ENCODE data around the gene PPFIBP2. TPM values are rescaled to one million over a fixed set of nuclear protein-coding genes. Genes with fewer than 3 reads are reported as not detected.
A peak's percentile ranks its signal among the peaks of the same experiment; 100 is the strongest.
"Not testable (repeated sequence)": the region's sequence is repeated elsewhere in the genome, so short reads cannot be mapped to it uniquely, and the experiment has no call there.

Gene PPFIBP2
- total RNA-seq, 1 donor from 2014 or later, result 1.8 TPM

DNA sequence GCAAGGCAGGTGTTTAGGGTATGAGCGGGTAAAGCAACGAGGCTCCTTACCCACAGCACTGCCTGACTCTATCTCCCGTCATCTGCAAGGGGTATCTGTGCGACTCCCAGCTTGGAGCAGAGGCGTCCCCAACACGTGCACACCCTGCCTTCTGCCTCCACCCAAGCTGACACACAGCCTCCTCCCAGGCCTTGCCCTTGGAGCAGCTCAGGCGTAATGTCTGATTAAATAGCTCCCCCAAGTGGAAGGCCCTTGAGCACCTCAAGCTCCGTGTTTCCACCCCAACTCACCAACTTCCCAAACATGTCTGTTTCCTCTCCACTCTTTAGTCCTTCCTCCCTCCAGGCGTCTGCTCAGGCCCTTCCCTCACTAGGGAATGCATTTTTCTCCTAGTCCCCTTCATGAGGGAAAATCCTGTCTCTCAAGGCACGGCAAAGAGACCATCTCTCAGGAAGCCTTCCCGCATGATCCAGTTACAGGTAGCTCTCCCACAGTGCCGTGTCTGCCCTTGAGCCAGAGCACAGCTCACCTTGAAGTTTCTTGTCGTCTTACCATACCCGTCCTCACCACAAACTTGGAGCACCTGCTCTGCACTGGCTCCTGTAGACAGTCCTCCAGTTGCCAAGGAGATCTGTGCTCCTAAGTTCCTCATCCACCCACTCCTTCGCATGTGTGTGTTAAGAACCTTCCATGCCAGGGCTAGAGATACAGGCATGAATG, 143.7 kb downstream of the PPFIBP2 start:
- Mint-ChIP-seq H3K9me3 (ENCODE audit: unreplicated experiment) (peaks cover 2% of the 10 kb centered on the region), H3K4me3 (ENCODE audit: unreplicated experiment) (no peak overlapping the region), H3K27me3 (ENCODE audit: low read depth, unreplicated experiment) (peaks cover 19% of the 10 kb centered on the region), H3K4me1 (ENCODE audit: low read depth, unreplicated experiment) (no peaks in the 10 kb centered on the region), H3K36me3 (ENCODE audit: low read depth, unreplicated experiment) (peaks cover 2% of the 10 kb centered on the region), H3K27ac (ENCODE audit: unreplicated experiment) (no peak overlapping the region)
- FAIRE-seq (no peak), DNase-seq (ENCODE audit: low read depth) (peak; percentile 3)
- Histone ChIP-seq H3K9me3 (ENCODE audit: insufficient read depth, low read depth, low read length) (no peaks in the 10 kb centered on the region), H3K4me1 (ENCODE audit: insufficient read depth, low read length) (no peaks in the 10 kb centered on the region), H3K36me3 (ENCODE audit: insufficient read depth, low read length) (no peaks in the 10 kb centered on the region), H3K27me3 (ENCODE audit: insufficient read depth, low read length) (no peaks in the 10 kb centered on the region), H3K79me2 (ENCODE audit: insufficient read depth, low read length) (no peaks in the 10 kb centered on the region), H4K20me1 (ENCODE audit: insufficient read depth, low read length) (no peaks in the 10 kb centered on the region), H3K4me3 (ENCODE audit: insufficient read depth, low read depth, low read length) (no peak overlapping the region), H3K4me2 (ENCODE audit: low read length) (no peak overlapping the region), H3K27ac (ENCODE audit: low read depth, low read length) (no peak overlapping the region), H2AFZ (ENCODE audit: low read depth, low read length) (peak overlapping the region; percentile 46), H3K9ac (ENCODE audit: low read length) (no peak overlapping the region)
- TF ChIP-seq EZH2 (IDR thresholded peaks at IDR 0.05; ENCODE audit: insufficient read depth, low read length) (no peak), CTCF (IDR thresholded peaks at IDR 0.05; ENCODE audit: insufficient read depth, low read depth, low read length) (peak; percentile 45)

DNA sequence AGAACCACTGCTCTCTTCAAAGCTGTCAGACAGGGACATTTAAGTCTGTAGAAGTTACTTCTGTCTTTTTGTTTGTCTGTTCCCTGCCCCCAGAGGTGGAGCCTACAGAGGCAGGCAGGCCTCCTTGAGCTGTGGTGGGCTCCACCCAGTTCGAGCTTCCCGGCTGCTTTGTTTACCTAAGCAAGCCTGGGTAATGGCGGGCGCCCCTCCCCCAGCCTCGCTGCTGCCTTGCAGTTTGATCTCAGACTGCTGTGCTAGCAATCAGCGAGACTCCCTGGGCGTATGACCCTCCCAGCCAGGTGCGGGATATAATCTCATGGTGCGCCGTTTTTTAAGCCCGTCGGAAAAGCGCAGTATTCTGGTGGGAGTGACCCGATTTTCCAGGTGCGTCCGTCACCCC, 149.7 kb downstream of the PPFIBP2 start:
- H4K20me1 ChIP-seq (ENCODE audit: insufficient read depth, low read length); H3K4me3 Mint-ChIP-seq (ENCODE audit: unreplicated experiment); H2AFZ ChIP-seq (ENCODE audit: low read depth, low read length); H3K4me1 ChIP-seq (ENCODE audit: insufficient read depth, low read length); H3K27me3 Mint-ChIP-seq (ENCODE audit: low read depth, unreplicated experiment); H3K9ac ChIP-seq (ENCODE audit: low read length); H3K4me3 ChIP-seq (ENCODE audit: insufficient read depth, low read depth, low read length); H3K4me1 Mint-ChIP-seq (ENCODE audit: low read depth, unreplicated experiment); H3K27me3 ChIP-seq (ENCODE audit: insufficient read depth, low read length); H3K79me2 ChIP-seq (ENCODE audit: insufficient read depth, low read length); H3K4me2 ChIP-seq (ENCODE audit: low read length); FAIRE-seq; H3K27ac Mint-ChIP-seq (ENCODE audit: unreplicated experiment); H3K36me3 ChIP-seq (ENCODE audit: insufficient read depth, low read length); DNase-seq (ENCODE audit: low read depth); H3K27ac ChIP-seq (ENCODE audit: low read depth, low read length); H3K9me3 Mint-ChIP-seq (ENCODE audit: unreplicated experiment); H3K9me3 ChIP-seq (ENCODE audit: insufficient read depth, low read depth, low read length): not testable (repeated sequence)
- peaks cover 18% of the 10 kb centered on the region for H3K36me3 Mint-ChIP-seq (ENCODE audit: low read depth, unreplicated experiment)

GRCh38 chr11:7664867-7665266, 151.1 kb downstream of the PPFIBP2 start:
- no peaks in the 10 kb centered on the region for H3K27me3 ChIP-seq (ENCODE audit: insufficient read depth, low read length)
- TF ChIP-seq EZH2 (IDR thresholded peaks at IDR 0.05; ENCODE audit: insufficient read depth, low read length) (no peak), CTCF (IDR thresholded peaks at IDR 0.05; ENCODE audit: insufficient read depth, low read depth, low read length) (no peak)
- H3K4me2 ChIP-seq (ENCODE audit: low read length), result no peak overlapping the region
- no peaks in the 10 kb centered on the region for H3K79me2 ChIP-seq (ENCODE audit: insufficient read depth, low read length)
- H2AFZ ChIP-seq (ENCODE audit: low read depth, low read length), result no peak overlapping the region
- Mint-ChIP-seq H3K36me3 (ENCODE audit: low read depth, unreplicated experiment) (peaks cover 19% of the 10 kb centered on the region), H3K27me3 (ENCODE audit: low read depth, unreplicated experiment) (no peaks in the 10 kb centered on the region), H3K27ac (ENCODE audit: unreplicated experiment) (no peak overlapping the region), H3K4me3 (ENCODE audit: unreplicated experiment) (no peak overlapping the region), H3K4me1 (ENCODE audit: low read depth, unreplicated experiment) (peaks cover 8% of the 10 kb centered on the region), H3K9me3 (ENCODE audit: unreplicated experiment) (peaks cover 3% of the 10 kb centered on the region)
- no peak for FAIRE-seq
- peaks cover 3% of the 10 kb centered on the region for H3K9me3 ChIP-seq (ENCODE audit: insufficient read depth, low read depth, low read length)
- no peak for DNase-seq (ENCODE audit: low read depth)
- H3K4me3 ChIP-seq (ENCODE audit: insufficient read depth, low read depth, low read length), result no peak overlapping the region
- H3K27ac ChIP-seq (ENCODE audit: low read depth, low read length), result no peak overlapping the region
- H3K36me3 ChIP-seq (ENCODE audit: insufficient read depth, low read length), result no peaks in the 10 kb centered on the region
- H4K20me1 ChIP-seq (ENCODE audit: insufficient read depth, low read length), result no peaks in the 10 kb centered on the region
- H3K9ac ChIP-seq (ENCODE audit: low read length), result no peak overlapping the region
- peaks cover 3% of the 10 kb centered on the region for H3K4me1 ChIP-seq (ENCODE audit: insufficient read depth, low read length)
